Left renal cortex interstitium (tissue), 4 donors: Measurements from ENCODE around the gene EIF1. TPM values are rescaled to one million over a fixed set of nuclear protein-coding genes. Genes with fewer than 3 reads are reported as not detected.
A peak's percentile ranks its signal among the peaks of the same experiment; 100 is the strongest.

Experiments
- DNase-seq, 4 donors: peaks; one replicate each; pipeline ENCODE4 v3.0.0-alpha.2; 2013; ENCODE audit warnings: low read depth in 4 of 4, low spot score in 2 of 4, missing footprints in 1 of 4
- polyA plus RNA-seq, 4 donors: library from polyadenylated mRNA; unstranded; fragments of 120-200 nt; gene quantifications; one replicate each; pipeline ENCODE4 v1.2.1, GENCODE V29; 2013; ENCODE audit not compliant: insufficient read length in 4 of 4

Gene EIF1
- polyA plus RNA-seq, 4 donors = 593 to 776 (median 721) TPM

DNA sequence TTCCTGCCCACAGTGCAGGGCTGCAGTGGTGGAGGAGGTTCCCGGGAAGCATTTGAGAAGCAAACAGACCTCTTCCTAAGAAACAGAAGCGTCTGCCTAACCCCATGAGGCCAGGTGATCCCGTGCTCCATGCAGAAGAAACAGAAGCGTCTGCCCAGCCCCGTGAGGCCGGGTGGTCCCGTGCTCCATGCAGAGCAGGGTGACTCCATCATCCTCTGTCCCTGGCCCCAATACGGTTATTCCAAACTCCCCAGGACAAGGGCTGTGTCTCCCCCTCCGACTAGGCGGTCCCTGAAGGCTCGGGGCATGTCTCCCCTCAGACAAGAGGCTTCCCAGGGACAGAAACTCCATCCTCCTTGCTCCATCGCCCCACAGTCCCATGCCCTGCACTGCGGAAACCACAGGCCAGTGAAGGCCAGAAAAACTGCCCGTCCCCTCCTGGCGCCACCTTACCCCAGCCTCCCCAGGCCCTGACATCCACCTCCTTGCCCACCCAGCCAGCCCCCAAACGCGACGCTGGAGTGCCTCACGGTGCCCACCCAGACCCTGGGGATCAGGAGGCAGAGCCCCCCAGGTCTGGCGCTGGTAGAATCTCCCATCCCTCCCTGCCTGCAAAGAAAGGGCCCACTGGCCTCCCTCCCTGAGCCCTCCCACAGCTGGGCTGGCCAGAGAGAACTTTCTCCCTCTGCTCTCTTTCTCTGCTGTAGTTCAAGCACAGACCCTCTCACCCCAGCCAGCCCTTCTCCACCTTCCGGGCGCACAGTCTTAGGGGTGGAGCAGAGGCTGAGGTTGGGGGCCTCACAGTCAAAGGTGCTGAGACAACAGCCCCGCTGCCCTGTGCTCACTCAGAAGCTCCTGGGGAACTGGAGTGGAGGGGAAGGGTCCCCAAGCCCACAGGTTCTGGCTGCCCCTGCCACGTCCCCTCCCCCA, 33.7 kb upstream of the EIF1 start:
- DNase-seq = no peak

DNA sequence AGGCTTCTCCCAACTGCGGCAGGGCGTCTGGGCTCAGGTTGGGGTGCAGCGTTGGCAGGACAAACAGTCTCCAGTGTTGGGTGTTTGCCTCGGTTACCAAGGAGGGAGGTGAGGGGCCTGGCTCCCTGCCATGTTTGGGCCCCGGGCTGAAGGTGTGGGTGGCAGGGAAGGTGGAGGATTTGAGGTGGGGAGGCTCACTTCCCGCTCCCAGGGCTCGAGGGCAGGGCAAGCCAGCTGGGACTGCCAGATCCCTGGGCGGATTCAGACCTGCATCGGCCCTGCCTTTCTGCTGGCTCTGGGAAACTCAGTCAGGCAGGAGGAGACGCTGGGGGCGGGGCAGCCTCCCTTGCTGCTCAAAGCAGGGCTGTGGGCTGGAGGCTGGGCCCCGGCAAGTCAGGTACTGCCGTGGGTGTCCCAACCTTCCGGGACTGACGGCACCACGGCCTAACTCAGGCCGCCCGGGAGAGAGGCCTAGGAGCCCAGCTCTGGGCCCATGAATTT, 33.0 kb upstream of the EIF1 start:
- no peak for DNase-seq

DNA sequence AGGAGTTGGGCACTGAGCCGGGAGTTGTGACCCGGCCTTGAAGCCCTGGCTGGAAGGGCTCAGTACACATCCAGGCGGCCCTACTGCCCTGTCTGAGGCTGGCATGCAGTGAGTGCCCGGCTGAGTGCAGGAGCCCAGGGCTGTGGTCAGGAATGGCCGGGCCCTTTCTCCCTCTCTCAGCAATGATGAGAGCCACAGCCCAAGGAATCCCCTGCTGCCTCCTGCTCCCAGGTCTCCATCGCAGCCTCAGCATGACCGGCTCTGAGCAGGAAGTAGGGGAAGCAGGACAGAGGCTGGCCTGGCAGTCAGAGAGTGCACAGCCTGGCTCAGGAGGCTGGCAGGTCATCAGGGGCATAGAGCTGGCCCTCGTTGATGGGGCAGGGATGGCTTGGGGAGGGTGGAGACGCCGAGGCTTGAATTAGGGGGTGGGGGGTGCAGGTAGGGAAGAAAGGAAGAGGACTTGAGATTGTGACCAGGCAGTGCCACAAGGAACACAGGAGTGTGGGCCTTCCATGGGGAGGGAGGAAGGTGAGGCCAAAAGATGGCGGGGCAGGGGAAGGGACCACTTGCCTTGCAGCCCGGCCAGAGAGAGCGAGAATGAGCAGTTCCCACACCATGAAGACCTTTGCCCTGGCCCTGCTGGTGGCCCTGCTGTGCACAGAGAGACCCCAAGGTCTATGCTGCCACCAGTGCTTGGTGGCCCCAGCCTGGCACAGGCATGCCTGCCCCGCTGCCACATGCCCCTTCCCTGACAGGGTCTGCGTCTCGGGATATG, 32.2 kb upstream of the EIF1 start:
- DNase-seq = no peak

DNA sequence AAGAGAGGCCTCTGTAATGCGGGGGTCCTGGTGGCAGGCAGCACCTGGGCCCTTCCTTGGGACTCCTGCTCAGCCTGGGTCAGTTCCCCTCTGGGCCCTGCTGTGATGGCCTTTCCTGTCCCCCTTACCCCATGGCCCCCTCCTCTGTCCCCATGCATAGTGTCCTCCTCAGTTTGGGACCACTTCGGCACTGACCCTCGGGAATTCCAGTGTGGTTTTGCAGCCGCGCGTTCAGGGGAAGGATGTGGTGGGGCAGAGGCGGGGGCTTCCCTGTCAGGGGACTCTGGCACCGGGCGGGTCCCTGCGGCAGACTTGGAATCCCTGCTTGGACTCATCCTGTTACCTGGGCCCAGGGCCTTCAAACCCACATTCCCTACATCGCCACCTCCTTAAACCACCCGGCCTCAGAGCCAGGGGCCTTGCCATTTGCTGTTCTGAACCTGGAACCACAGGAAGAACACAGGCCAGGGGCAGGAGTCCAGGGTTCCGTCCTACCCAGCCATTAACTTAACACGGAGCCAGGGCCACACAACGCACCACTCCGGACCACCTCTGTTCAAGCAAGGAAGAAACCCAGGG, 31.4 kb upstream of the EIF1 start:
- DNase-seq = no peak

DNA sequence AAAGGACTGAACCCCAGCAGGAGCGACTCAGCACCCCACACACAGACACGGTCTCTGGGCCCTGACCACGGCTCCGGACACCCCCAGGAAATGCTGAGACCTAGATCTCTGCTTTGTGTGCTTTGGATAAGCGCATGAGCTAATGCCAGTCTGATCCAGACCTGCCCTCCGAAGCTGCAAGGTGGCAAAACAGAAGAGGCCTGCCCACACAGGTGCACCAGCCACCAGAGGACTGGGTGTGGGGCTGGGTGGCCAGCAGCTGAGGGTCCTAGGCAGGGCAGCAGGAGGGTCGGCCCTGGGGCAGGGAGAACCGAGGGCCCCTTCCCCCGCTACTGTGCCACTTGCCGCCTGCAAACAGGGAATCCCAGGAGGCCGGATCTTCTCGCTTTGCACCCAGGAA, 30.7 kb upstream of the EIF1 start:
- no peak for DNase-seq

DNA sequence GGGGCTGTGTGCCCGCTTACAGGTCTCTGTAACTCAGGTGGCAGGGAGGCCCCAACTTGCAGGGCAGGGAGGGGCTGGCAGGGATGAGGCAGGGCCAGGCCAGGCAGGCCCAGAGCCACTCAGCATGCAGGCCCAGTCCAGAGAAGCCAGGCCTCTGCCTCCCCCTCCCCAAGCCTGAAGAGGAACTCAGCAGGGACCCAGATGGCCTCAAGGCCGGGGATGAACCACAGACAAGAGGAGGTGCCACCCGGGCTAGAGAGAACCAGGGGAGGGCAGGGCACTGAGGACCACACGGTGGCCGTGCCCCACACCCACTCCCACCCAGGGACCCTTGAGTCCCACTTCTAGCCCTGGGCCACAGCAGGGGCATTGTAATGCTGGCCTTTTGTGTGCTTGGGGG, 29.8 kb upstream of the EIF1 start:
- DNase-seq = no peak

DNA sequence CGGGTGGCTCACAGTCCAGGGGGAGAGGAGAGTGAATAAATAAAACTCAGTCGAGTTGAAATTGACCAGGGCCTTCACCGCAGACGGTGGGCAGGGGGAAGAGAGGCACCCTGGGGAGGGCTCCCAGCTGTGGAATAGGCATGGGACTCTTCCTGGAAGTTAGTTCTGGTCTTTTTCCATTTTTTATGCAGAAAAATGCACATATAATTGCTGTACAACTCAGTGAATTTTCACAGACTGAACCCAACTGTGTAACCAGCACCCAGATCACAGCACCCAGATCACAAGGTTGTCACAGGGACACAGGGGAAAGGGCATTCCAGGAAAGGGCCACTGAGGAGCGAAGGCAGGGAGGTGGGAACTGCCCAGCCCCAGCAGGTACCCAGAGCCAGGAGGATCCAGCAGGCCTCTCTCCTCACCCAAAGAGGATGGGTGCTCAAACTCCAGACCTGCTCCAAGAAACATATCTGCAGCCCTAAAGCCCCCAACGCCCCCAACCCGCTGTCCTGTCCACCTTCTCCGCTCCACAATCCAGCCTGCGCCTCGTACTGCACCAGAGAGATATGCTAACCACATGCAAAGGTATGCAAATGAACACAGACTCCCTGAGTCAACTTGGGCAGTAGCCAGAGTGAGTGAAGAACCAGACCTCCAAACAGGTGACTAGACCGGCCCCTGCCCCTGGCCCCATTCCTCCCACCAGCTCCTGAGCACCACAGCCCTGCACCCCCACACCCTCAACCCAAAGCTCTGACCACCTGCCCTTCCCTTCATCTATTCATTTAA, 29.1 kb upstream of the EIF1 start:
- DNase-seq = no peak

DNA sequence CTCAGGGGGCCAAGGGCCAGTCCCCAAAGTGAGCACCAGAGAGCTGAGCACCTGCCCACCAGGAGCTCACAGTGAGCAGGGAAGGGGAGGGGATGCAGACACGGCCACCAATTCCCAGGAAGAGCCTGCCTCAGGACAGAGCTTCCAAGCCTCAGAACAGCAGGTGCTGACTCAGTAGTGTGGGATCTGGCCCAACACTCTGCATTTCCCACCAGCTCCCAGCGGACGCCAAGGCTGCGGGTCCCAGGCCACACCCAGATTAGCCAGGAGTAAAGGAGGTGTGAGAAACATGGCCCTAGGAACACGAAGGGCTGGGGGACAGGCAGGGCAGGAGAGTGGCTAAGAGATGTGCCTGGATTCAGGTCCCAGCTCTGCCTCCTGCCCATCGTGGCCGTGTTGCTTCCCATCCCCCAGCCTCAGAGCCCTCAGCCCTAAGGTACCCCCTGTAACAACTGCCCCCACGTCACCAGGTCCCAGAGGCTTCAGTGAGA, 28.4 kb upstream of the EIF1 start:
- no peak for DNase-seq

DNA sequence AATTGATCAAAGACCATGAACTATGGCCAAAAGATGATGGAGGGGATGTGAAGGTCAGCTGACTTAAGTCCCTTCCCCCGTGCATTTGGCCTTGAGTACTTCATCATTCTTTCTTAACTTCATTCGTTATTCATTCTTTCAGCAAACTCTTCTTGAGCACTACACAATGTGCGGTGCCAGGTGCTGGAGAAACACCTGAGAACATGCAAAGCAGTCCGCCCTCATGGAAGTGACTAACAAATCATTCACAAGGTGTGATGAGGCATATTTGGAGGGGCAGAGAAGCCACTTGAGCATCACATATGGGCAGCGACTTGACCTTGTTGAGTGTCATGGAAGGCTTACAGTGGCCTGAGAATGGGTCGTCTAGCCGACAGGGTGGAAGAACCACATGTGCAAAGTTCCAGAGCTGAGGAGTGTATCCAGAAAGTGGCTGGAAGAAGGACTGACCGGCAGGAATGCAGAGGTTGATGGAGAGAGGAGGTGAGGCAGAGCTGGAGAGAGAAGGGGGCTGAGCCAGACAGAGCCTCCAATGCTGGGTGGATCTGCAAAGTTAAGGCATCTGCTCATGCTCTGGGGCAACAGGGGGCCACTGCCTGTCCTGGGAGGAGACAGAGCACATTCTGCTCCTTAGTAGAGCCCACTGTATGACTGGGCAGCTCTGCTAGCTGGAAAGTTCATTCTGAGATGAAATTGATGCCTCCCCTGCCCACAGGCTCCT, 25.1 kb upstream of the EIF1 start:
- DNase-seq = no peak

DNA sequence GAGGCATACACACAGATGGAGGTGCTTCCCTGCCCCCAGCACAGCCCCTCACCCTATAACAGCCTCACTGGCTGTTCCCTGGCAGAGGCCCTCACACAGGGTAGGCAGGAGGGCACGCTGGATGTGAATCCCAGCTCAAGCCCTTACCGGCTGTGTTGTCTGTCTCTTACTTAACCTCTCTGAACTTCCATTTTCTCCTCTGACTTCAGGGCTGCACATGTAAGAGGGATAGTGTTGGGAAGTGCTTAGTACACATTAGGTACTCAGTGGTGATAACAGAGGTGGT, 24.6 kb upstream of the EIF1 start:
- no peak for DNase-seq

DNA sequence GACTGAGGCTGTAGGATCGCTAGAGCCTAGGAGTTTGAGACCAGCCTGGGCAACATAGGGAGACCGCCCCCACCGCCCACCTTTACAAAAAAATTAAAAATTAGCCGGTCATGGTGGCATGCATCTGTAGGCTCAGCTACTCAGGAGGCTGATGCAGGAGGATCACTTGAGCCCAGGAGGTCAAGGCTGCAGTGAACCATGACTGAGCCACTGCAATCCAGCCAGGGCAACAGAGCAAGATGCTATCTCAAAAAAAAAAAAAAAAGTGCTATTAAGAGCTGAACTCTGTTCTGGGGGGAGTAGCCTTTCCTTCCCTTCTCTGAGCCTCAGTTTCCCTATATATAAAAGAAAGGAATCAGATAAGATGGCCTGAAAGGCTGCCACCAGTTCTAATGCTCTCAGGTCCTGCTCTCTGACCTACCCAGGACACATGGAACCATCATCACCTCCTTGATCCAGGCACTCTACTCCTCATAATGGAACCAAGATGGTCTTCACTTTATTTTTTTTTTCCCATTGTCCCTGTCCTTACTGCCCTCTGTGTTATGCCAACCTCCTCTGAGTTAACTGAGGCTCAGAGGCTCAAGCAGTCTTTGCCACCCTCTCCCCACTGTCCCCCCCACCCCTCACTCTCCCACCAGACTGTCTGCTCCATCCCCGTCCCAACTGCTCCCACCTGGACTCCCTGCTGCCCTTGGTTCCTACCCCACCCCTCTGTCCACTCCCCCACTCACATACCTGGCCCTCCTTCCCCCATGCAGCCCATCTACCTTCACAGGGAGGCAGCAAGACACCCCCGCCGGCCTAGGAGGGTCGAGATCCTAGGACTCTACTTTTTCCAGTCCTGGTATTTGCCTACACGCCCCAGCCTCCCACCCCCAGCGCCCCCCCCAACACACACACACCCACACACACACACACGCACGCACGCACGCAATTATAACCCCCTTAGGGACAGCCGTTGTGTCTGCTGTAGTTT, 23.8 kb upstream of the EIF1 start:
- DNase-seq = no peak

DNA sequence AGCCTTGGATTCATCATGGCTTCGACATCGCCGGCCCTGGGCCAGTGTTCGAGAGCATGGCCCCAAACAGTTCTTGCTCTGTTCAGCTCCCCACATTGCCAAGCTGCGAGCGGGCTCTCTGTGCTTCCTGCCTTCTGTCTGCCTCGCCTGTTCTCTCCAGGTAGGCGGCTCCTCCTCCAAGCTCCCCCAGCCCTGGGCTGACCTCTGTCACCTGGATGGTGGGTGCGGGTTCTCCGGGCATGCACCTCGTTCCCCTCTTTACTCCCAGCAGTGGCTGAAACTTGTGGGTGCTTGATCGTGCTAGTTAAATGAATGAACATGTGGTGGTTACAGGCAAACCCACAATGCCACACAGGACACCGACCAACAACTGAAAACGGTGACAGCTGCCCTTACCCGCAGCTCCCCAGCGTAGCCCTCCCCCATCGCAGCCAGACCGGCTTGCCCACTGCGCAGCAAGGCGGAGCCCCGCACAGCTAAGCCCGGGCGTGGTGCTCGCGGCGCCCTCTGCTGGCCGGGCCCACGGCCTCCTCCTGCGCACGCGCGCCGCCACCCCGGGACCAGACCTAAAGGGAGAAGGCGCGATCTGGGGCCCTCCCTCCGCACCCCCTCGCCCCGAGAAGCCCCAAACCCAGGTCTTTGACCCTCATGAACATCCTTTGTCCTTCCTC, 23.0 kb upstream of the EIF1 start:
- peak in 1 of 4 donors; percentile 68 for DNase-seq

DNA sequence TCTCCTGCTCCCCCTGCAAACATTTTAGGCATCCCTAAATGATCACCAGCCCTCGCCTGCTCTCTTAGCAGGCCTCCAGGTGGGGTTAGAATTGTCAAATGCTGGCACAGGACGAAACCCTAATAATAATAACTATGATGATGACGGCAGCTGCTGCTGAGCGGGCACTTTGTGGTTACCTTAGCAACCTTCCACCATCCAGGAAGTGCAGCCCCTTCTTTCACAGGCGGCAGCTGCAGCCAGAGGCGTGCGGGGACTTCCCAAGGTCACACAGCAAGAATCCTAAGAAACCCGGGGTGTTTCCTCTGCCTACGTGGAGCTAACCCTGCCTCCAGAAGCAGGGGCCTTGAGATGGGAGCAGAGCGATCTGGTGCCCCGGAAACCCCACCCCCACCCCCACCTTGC, 22.4 kb upstream of the EIF1 start:
- DNase-seq = no peak

DNA sequence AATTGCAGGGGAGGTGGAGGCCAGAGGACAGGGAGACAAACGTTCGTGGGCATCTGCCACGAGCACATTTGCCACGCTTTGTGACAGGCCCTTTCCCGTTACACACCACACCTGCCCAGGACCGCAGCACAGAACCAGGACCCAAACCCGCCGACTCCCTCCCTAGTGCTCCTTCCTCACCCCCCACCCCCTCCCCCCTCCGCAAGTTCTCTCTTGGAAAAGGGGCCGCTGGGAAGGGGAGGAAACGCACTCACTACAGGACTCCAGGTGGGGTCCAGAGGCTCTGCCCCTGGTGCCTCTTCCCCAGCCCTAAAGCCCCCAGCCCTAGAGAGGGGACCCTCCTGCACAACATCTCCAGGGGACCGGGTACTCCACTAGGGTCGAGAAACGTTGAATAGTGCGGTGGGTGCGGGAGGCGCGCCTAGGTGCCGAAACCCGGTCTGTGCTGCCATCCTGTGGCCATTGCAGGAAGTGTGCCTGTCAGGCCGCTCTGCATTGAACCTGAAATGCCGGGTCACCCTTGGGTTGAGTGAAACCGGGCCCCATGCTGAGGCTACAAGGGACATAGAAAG, 21.9 kb upstream of the EIF1 start:
- peak in 1 of 4 donors; percentile 60 for DNase-seq

DNA sequence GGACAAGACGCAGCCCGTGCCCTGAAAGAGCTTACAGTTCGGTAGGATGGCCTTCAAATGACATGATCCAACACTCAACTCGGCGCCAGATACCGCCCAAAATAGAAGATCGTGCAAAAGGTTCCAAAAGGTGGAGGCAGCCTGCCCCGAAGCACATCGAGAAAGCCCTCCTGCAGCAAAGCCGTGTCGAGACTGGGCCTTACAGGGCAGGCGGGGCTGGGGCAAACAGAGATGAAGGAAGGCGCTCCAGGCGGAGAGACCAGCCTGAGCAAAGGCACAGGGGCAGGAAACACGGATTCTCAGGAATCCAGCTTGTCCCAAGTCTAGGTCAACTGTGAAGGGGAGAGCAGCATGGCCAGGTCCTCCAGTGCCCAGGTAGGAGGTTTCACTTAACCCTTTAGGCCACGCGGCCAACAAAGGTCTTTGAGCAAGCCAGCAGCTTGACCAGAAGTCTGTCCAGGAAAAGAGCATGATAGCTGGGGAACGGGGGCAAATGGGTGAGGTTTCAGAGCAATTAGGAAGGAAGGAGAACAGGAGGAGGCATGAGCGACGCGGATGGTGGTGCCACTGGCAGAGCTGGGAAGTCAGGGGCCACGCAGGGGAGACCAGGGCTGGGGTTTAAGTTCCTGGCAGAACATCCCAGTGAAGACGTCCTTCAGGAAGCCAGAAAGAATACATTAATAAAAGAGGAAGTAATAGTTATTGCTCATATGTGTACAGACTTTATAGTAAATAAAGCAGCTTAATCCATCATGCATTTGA, 21.2 kb upstream of the EIF1 start:
- no peak for DNase-seq

DNA sequence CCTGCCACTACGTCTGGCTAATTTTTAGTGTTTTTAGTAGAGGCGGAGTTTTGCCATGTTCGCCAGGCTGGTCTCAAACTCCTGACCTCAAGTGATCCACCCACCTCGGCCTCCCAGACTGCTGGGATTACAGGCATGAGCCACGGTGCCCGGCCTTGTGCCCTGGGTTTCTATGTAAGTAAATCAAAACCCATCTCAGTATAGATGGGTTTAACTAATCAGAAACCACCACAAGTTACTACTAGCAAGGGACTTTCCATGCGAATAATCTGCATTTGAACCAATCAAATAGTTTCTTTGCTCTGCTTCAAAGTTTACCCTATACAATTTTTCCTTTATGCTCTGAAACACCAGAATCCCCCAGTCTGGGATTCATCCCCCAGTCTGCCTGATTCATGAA, 16.5 kb upstream of the EIF1 start:
- DNase-seq = no peak
